H1 (cell line): Measurements from ENCODE around the gene RAB30. TPM values are rescaled to one million over a fixed set of nuclear protein-coding genes. Genes with fewer than 3 reads are reported as not detected.

Experiments
- BRCA1 ChIP-seq: IDR thresholded peaks from 2 replicates; pipeline ENCODE4 v1.6.1; 2012; ENCODE audit warnings: low read depth, low read length, improper control_type of control experiment
- GTF2F1 ChIP-seq: IDR thresholded peaks from 2 replicates; pipeline ENCODE4 v1.6.1; 2012; ENCODE audit warnings: low read depth, low read length, improper control_type of control experiment, borderline replicate concordance
- HDAC6 ChIP-seq: IDR thresholded peaks from one replicate; pipeline ENCODE4 v1.7.1; 2012; ENCODE audit warnings: low read depth, mild to moderate bottlenecking, inconsistent platforms, low read length, moderate library complexity
- NANOG ChIP-seq: IDR thresholded peaks from 2 replicates; pipeline ENCODE4 v1.6.1; 2011; ENCODE audit warnings: low read length, low read depth, mild to moderate bottlenecking, inconsistent platforms; ENCODE audit not compliant: insufficient read depth, poor library complexity, severe bottlenecking
- RBBP5 ChIP-seq: IDR thresholded peaks from 2 replicates; pipeline ENCODE4 v1.7.1; 2012; ENCODE audit warnings: low read depth, mild to moderate bottlenecking, inconsistent platforms, low read length, moderate library complexity, borderline replicate concordance
- SIX5 ChIP-seq: IDR thresholded peaks from 2 replicates; pipeline ENCODE4 v1.6.1; 2011; ENCODE audit warnings: mild to moderate bottlenecking, low read depth, low read length
- polyA plus RNA-seq, 7 experiments: library from polyadenylated mRNA; depleted of rRNA in 3 of 7; stranded (reverse) in 5 of 7; unstranded in 2 of 7; fragments of >200 nt in 5 of 7; fragments of 200-250 nt in 2 of 7; gene quantifications; 1 replicate in 5 of 7; 2 replicates in 1 of 7; 4 replicates in 1 of 7; pipeline versions ENCODE4 v1.2.1 to v1.2.3, GENCODE V29; 2011 to 2013; ENCODE audit warnings: missing spikeins in 2 of 7, mixed read lengths in 2 of 7
- total RNA-seq: library from RNA; stranded (reverse); fragmentation: NEBNext Ultra II Directional; extraction: Animal tissue kit (Norgen Biotek cat#: 25700); gene quantifications from 2 replicates; pipeline ENCODE4 v1.2.1, GENCODE V29; 2021

Gene RAB30
- total and polyA plus RNA-seq, 2 of the 8 experiments (the other 6 are each of a cell fraction or from before 2014, with no cell fraction given), result 1.6 to 11.7 TPM

GRCh38 chr11:83112886-83113285 is 41.2 kb upstream of the RAB30 start (continued):
- no peak for TF ChIP-seq GTF2F1
- TF ChIP-seq SIX5, result no peak
- TF ChIP-seq NANOG, result no peak
- no peak for TF ChIP-seq HDAC6
- TF ChIP-seq RBBP5, result no peak
- no peak for TF ChIP-seq BRCA1
